Effector memory CD8-positive, alpha-beta T cell (primary cell): ENCODE data around the gene GGN.
A peak's percentile ranks its signal among the peaks of the same experiment; 100 is the strongest.

ENCODE experiments used
- ATAC-seq: fragments of 150-1000 bp; cut with Tn5 transposase; replicated peaks from 2 replicates; pipeline ENCODE4 v1.10.0; 2021; ENCODE audit warnings: mild to moderate bottlenecking, moderate library complexity
- DNase-seq, 3 experiments: peaks; one replicate each; pipeline ENCODE4 v3.0.0; 2021
- H3K27ac Mint-ChIP-seq, 2 donors: one replicate each; pipeline ENCODE4 v1.8.0; 2022; ENCODE audit warnings: mild to moderate bottlenecking in 2 of 2, mixed read lengths in 2 of 2, moderate library complexity in 2 of 2
- H3K27me3 Mint-ChIP-seq, 2 donors: one replicate each; pipeline ENCODE4 v1.8.0; 2022; ENCODE audit warnings: mixed read lengths in 2 of 2
- H3K36me3 Mint-ChIP-seq: one replicate; pipeline ENCODE4 v1.8.0; 2022; ENCODE audit warnings: mild to moderate bottlenecking, moderate library complexity, mixed read lengths; ENCODE audit not compliant: insufficient read depth
- H3K4me1 Mint-ChIP-seq, 2 donors: one replicate each; pipeline ENCODE4 v1.8.0; 2022; ENCODE audit warnings: low read depth in 2 of 2, mixed read lengths in 2 of 2
- H3K4me3 Mint-ChIP-seq, 2 donors: one replicate each; pipeline ENCODE4 v1.8.0; 2022; ENCODE audit warnings: mild to moderate bottlenecking in 2 of 2, mixed read lengths in 2 of 2, moderate library complexity in 2 of 2
- H3K9me3 Mint-ChIP-seq, 2 donors: one replicate each; pipeline ENCODE4 v1.8.0; 2022; ENCODE audit warnings: mixed read lengths in 2 of 2

Gene GGN

GRCh38 chr19:38388349-38389100 is 691 bp upstream of the GGN start, which contains the start of gene SPRED3:
Gene SPRED3, plus strand, starts transcription at chr19:38388697. Its CDS starts 1,606 bp downstream, at chr19:38390303.
- Mint-ChIP-seq H3K9me3 (no peaks in the 10 kb centered on the region), H3K27me3 (no peaks in the 10 kb centered on the region), H3K36me3 (peaks cover 18% of the 10 kb centered on the region), H3K27ac (peak within 1 kb of the TSS; percentile 69 to 72), H3K4me3 (peak within 1 kb of the TSS; percentile 83 to 85), H3K4me1 (peaks cover 11 to 12% of the 10 kb centered on the region in 2 donors)
- no peak for DNase-seq
- peak; percentile 3 for ATAC-seq

- Mint-ChIP-seq H3K36me3 (peaks cover 33% of the 10 kb centered on the region), H3K4me1 (peaks cover 11 to 12% of the 10 kb centered on the region in 2 donors), H3K9me3 (no peaks in the 10 kb centered on the region), H3K4me3 (peak overlapping the region; percentile 83 to 85), H3K27me3 (no peaks in the 10 kb centered on the region), H3K27ac (peak overlapping the region; percentile 69 to 72)
- DNase-seq = no peak
- no peak for ATAC-seq
Measured at GRCh38 chr19:38386971-38387549, 774 bp downstream of the GGN start.

- Mint-ChIP-seq H3K27ac (peak overlapping the region in 1 of 2 donors; percentile 26), H3K4me3 (peak overlapping the region; percentile 15 to 37), H3K27me3 (no peaks in the 10 kb centered on the region)
Measured at GRCh38 chr19:38386300-38386970, 1.4 kb downstream of the GGN start.

GRCh38 chr19:38385804-38386257 is 2.0 kb downstream of the GGN start:
- no peaks in the 10 kb centered on the region for H3K9me3 Mint-ChIP-seq
- H3K4me3 Mint-ChIP-seq = peak overlapping the region in 1 of 2 donors; percentile 37

More at GRCh38 chr19:38386300-38386970, 1.4 kb downstream of the GGN start:
- DNase-seq = no peak
- no peaks in the 10 kb centered on the region for H3K9me3 Mint-ChIP-seq
- peaks cover 11 to 12% of the 10 kb centered on the region in 2 donors for H3K4me1 Mint-ChIP-seq
- ATAC-seq = no peak
- H3K36me3 Mint-ChIP-seq = peaks cover 39% of the 10 kb centered on the region

GRCh38 chr19:38385057-38385803 is 2.6 kb downstream of the GGN start:
- Mint-ChIP-seq H3K27me3 (no peaks in the 10 kb centered on the region), H3K4me3 (peak overlapping the region in 1 of 2 donors; percentile 49), H3K9me3 (no peaks in the 10 kb centered on the region), H3K36me3 (peaks cover 50% of the 10 kb centered on the region), H3K4me1 (peaks cover 13 to 14% of the 10 kb centered on the region in 2 donors), H3K27ac (peak overlapping the region in 1 of 2 donors; percentile 63)
- DNase-seq (no peak), ATAC-seq (no peak)

More at GRCh38 chr19:38385804-38386257, 2.0 kb downstream of the GGN start:
- Mint-ChIP-seq H3K27me3 (no peaks in the 10 kb centered on the region), H3K27ac (peak overlapping the region in 1 of 2 donors; percentile 26), H3K4me1 (peaks cover 11 to 12% of the 10 kb centered on the region in 2 donors), H3K36me3 (peaks cover 44% of the 10 kb centered on the region)
- DNase-seq = peak in 1 of 3 experiments; percentile 26
- peak; percentile 18 for ATAC-seq

- Mint-ChIP-seq H3K27me3 (no peaks in the 10 kb centered on the region), H3K36me3 (peaks cover 53% of the 10 kb centered on the region), H3K9me3 (no peaks in the 10 kb centered on the region), H3K4me3 (peak overlapping the region in 1 of 2 donors; percentile 49), H3K27ac (peak overlapping the region in 1 of 2 donors; percentile 63), H3K4me1 (peaks cover 12 to 15% of the 10 kb centered on the region in 2 donors)
- no peak for ATAC-seq
- no peak for DNase-seq
Measured at GRCh38 chr19:38384209-38385027, 3.4 kb downstream of the GGN start.

- ATAC-seq (no peak), DNase-seq (no peak)
- Mint-ChIP-seq H3K4me1 (peaks cover 13% of the 10 kb centered on the region in 2 donors), H3K27ac (no peak overlapping the region), H3K36me3 (peaks cover 60% of the 10 kb centered on the region), H3K27me3 (no peaks in the 10 kb centered on the region), H3K4me3 (no peak overlapping the region), H3K9me3 (no peaks in the 10 kb centered on the region)
Measured at GRCh38 chr19:38383743-38384142, 4.1 kb downstream of the GGN start.

GRCh38 chr19:38383184-38383583 is 4.7 kb downstream of the GGN start:
- H3K27ac Mint-ChIP-seq = no peak overlapping the region
- H3K4me1 Mint-ChIP-seq = peaks cover 11 to 12% of the 10 kb centered on the region in 2 donors
- no peak for ATAC-seq
- DNase-seq = no peak
- no peaks in the 10 kb centered on the region for H3K9me3 Mint-ChIP-seq
- peaks cover 65% of the 10 kb centered on the region for H3K36me3 Mint-ChIP-seq
- H3K27me3 Mint-ChIP-seq = no peaks in the 10 kb centered on the region
- H3K4me3 Mint-ChIP-seq = no peak overlapping the region

- H3K4me3 Mint-ChIP-seq = no peak overlapping the region
Measured at GRCh38 chr19:38381138-38381537, 6.7 kb downstream of the GGN start.

GRCh38 chr19:38378866-38379265 is 9.0 kb downstream of the GGN start:
- no peak for ATAC-seq
- Mint-ChIP-seq H3K36me3 (peaks cover 74% of the 10 kb centered on the region), H3K27ac (no peak overlapping the region), H3K4me3 (peak overlapping the region in 1 of 2 donors; percentile 23), H3K4me1 (peaks cover 28 to 31% of the 10 kb centered on the region in 2 donors), H3K9me3 (no peaks in the 10 kb centered on the region), H3K27me3 (no peaks in the 10 kb centered on the region)
- no peak for DNase-seq

More at GRCh38 chr19:38381138-38381537, 6.7 kb downstream of the GGN start:
- H3K36me3 Mint-ChIP-seq = peaks cover 67% of the 10 kb centered on the region
- no peaks in the 10 kb centered on the region for H3K27me3 Mint-ChIP-seq
- no peaks in the 10 kb centered on the region for H3K9me3 Mint-ChIP-seq
- no peak overlapping the region for H3K27ac Mint-ChIP-seq
- no peak for ATAC-seq
- DNase-seq = no peak
- H3K4me1 Mint-ChIP-seq = peaks cover 10 to 11% of the 10 kb centered on the region in 2 donors

- Mint-ChIP-seq H3K27ac (peak overlapping the region in 1 of 2 donors; percentile 81), H3K36me3 (peaks cover 58% of the 10 kb centered on the region), H3K4me3 (peak overlapping the region; percentile 98 to 100), H3K27me3 (no peaks in the 10 kb centered on the region), H3K4me1 (peaks cover 28 to 31% of the 10 kb centered on the region in 2 donors), H3K9me3 (no peaks in the 10 kb centered on the region)
- no peak for ATAC-seq
- DNase-seq = no peak
Measured at GRCh38 chr19:38377052-38377451, 10.8 kb downstream of the GGN start.

GRCh38 chr19:38376576-38376975 is 11.3 kb downstream of the GGN start:
- Mint-ChIP-seq H3K4me1 (peaks cover 28 to 31% of the 10 kb centered on the region in 2 donors), H3K4me3 (peak overlapping the region; percentile 98 to 100), H3K36me3 (peaks cover 53% of the 10 kb centered on the region), H3K9me3 (no peaks in the 10 kb centered on the region), H3K27me3 (no peaks in the 10 kb centered on the region), H3K27ac (peak overlapping the region in 1 of 2 donors; percentile 81)
- no peak for DNase-seq
- no peak for ATAC-seq
